Trophoblast cell (in vitro differentiated cells and primary cell): Measurements from ENCODE around the gene GDA.

Experiments used
- DNase-seq, 2 donors: peaks; one replicate each; pipeline ENCODE4 v3.0.0-alpha.2; 2016
- H2AFZ ChIP-seq: 2 replicates; pipeline ENCODE4 v1.6.1; 2013; ENCODE audit warnings: low read length, moderate library complexity, mild to moderate bottlenecking; ENCODE audit not compliant: insufficient read depth, poor library complexity
- H2AK5ac ChIP-seq: 2 replicates; pipeline ENCODE4 v1.6.1; 2013; ENCODE audit warnings: mild to moderate bottlenecking, low read length
- H2BK120ac ChIP-seq: 2 replicates; pipeline ENCODE4 v1.6.1; 2013; ENCODE audit warnings: low read length, mild to moderate bottlenecking, moderate library complexity; ENCODE audit not compliant: insufficient read depth, poor library complexity
- H2BK12ac ChIP-seq: 2 replicates; pipeline ENCODE4 v1.6.1; 2013; ENCODE audit warnings: mild to moderate bottlenecking, low read length, moderate library complexity
- H2BK5ac ChIP-seq: 2 replicates; pipeline ENCODE4 v1.6.1; 2013; ENCODE audit warnings: low read length, low read depth, moderate library complexity, mild to moderate bottlenecking; ENCODE audit not compliant: poor library complexity
- H3K14ac ChIP-seq: 2 replicates; pipeline ENCODE4 v1.6.1; 2013; ENCODE audit warnings: mild to moderate bottlenecking, low read length
- H3K18ac ChIP-seq: 2 replicates; pipeline ENCODE4 v1.6.1; 2013; ENCODE audit warnings: mild to moderate bottlenecking, low read length
- H3K23ac ChIP-seq: 2 replicates; pipeline ENCODE4 v1.6.1; 2013; ENCODE audit warnings: low read length
- H3K27ac ChIP-seq: 2 replicates; pipeline ENCODE4 v1.5.1; 2013; ENCODE audit warnings: low read depth, mild to moderate bottlenecking, inconsistent platforms, low read length, moderate library complexity
- H3K27me3 ChIP-seq: 2 replicates; pipeline ENCODE4 v1.6.1; 2013; ENCODE audit warnings: inconsistent platforms, mild to moderate bottlenecking, low read length, moderate library complexity; ENCODE audit not compliant: insufficient read depth
- H3K36me3 ChIP-seq, 2 experiments: 1 replicate in 1 of 2; 2 replicates in 1 of 2; pipeline ENCODE4 v1.6.1; 2013; ENCODE audit warnings: low read length in 2 of 2, mild to moderate bottlenecking in 2 of 2, moderate library complexity in 1 of 2; ENCODE audit not compliant: insufficient read depth in 2 of 2, control insufficient read depth in 1 of 2
- H3K4ac ChIP-seq: 2 replicates; pipeline ENCODE4 v1.6.1; 2013; ENCODE audit warnings: low read depth, mild to moderate bottlenecking, low read length, moderate library complexity
- H3K4me1 ChIP-seq, 2 experiments: 1 replicate in 1 of 2; 2 replicates in 1 of 2; pipeline ENCODE4 v1.6.1; 2013; ENCODE audit warnings: low read length in 2 of 2, mild to moderate bottlenecking in 2 of 2, moderate library complexity in 1 of 2; ENCODE audit not compliant: insufficient read depth in 2 of 2, control insufficient read depth in 1 of 2
- H3K4me2 ChIP-seq: 2 replicates; pipeline ENCODE4 v1.6.1; 2013; ENCODE audit warnings: inconsistent platforms, mild to moderate bottlenecking, low read length, moderate library complexity
- H3K4me3 ChIP-seq: 2 replicates; pipeline ENCODE4 v1.5.1; 2013; ENCODE audit warnings: mild to moderate bottlenecking, low read depth, low read length, inconsistent platforms
- H3K79me1 ChIP-seq: one replicate; pipeline ENCODE4 v1.6.1; 2013; ENCODE audit warnings: low read length
- H3K79me2 ChIP-seq: 2 replicates; pipeline ENCODE4 v1.6.1; 2013; ENCODE audit warnings: low read length, mild to moderate bottlenecking; ENCODE audit not compliant: control insufficient read depth, insufficient read depth, poor library complexity
- H3K9ac ChIP-seq: 2 replicates; pipeline ENCODE4 v1.6.1; 2013; ENCODE audit warnings: mild to moderate bottlenecking, low read length
- H3K9me3 ChIP-seq: 2 replicates; pipeline ENCODE4 v1.6.1; 2013; ENCODE audit warnings: low read depth, mild to moderate bottlenecking, control low read depth, inconsistent platforms, low read length; ENCODE audit not compliant: insufficient read depth
- H4K12ac ChIP-seq: 2 replicates; pipeline ENCODE4 v1.6.1; 2013; ENCODE audit warnings: low read depth, mild to moderate bottlenecking, low read length, moderate library complexity
- H4K8ac ChIP-seq: 2 replicates; pipeline ENCODE4 v1.6.1; 2013; ENCODE audit warnings: low read depth, mild to moderate bottlenecking, low read length, moderate library complexity
- H4K91ac ChIP-seq: one replicate; pipeline ENCODE4 v1.6.1; 2013; ENCODE audit warnings: low read depth, mild to moderate bottlenecking, low read length, moderate library complexity
- WGBS: extraction: QIAGEN DNeasy Blood & Tissue Kit; methylation state at CpG from one replicate; pipeline ENCODE4 v1.1.7; 2013; ENCODE audit warnings: missing lambda C conversion rate; ENCODE audit not compliant: insufficient read length, insufficient coverage; ENCODE audit errors: extremely low coverage; 5-methylcytosine and 5-hydroxymethylcytosine counted together

The GDA gene

GRCh38 chr9:72155301-72155700 lies 6.1 kb downstream of the GDA start:
- Histone ChIP-seq H3K4me2 (no peak overlapping the region), H3K18ac (no peak overlapping the region), H2BK12ac (no peak overlapping the region), H3K4me1 (no peaks in the 10 kb centered on the region), H3K27ac (no peak overlapping the region), H2AK5ac (no peak overlapping the region), H2AFZ (no peak overlapping the region), H3K9me3 (no peaks in the 10 kb centered on the region), H3K23ac (no peak overlapping the region), H3K79me2 (no peaks in the 10 kb centered on the region), H3K4me3 (no peak overlapping the region), H3K27me3 (peaks cover 4% of the 10 kb centered on the region), H3K36me3 (no peaks in the 10 kb centered on the region), H3K4ac (no peak overlapping the region), H2BK5ac (no peak overlapping the region), H4K8ac (no peak overlapping the region), H3K9ac (no peak overlapping the region), H3K79me1 (no peaks in the 10 kb centered on the region), H2BK120ac (no peak overlapping the region), H4K91ac (no peak overlapping the region), H4K12ac (no peak overlapping the region), H3K14ac (no peak overlapping the region)
- DNase-seq = no peak
- WGBS = no CpG with 5 or more reads among the region's 2 CpGs

GRCh38 chr9:72156586-72156985 lies 7.3 kb downstream of the GDA start:
- H3K9ac ChIP-seq = no peak overlapping the region
- no peak overlapping the region for H4K12ac ChIP-seq
- H3K4me3 ChIP-seq = no peak overlapping the region
- no peaks in the 10 kb centered on the region for H3K4me1 ChIP-seq
- H2AK5ac ChIP-seq = no peak overlapping the region
- H3K79me2 ChIP-seq = no peaks in the 10 kb centered on the region
- no peaks in the 10 kb centered on the region for H3K9me3 ChIP-seq
- no peak overlapping the region for H3K23ac ChIP-seq
- no peak overlapping the region for H4K91ac ChIP-seq
- H2BK12ac ChIP-seq = no peak overlapping the region
- no peak overlapping the region for H3K4me2 ChIP-seq
- H3K36me3 ChIP-seq = no peaks in the 10 kb centered on the region
- H3K27ac ChIP-seq = no peak overlapping the region
- no peaks in the 10 kb centered on the region for H3K79me1 ChIP-seq
- H3K4ac ChIP-seq = no peak overlapping the region
- H2AFZ ChIP-seq = no peak overlapping the region
- H3K14ac ChIP-seq = no peak overlapping the region
- H3K18ac ChIP-seq = no peak overlapping the region
- no peak overlapping the region for H2BK120ac ChIP-seq
- H4K8ac ChIP-seq = no peak overlapping the region
- H3K27me3 ChIP-seq = no peaks in the 10 kb centered on the region
- no peak for DNase-seq
- no peak overlapping the region for H2BK5ac ChIP-seq

GRCh38 chr9:72158680-72159079 lies 9.4 kb downstream of the GDA start:
- Histone ChIP-seq H3K79me2 (no peaks in the 10 kb centered on the region), H3K4me3 (no peak overlapping the region), H2AK5ac (no peak overlapping the region), H3K9ac (no peak overlapping the region), H2AFZ (no peak overlapping the region), H3K27me3 (no peaks in the 10 kb centered on the region), H3K18ac (no peak overlapping the region), H2BK120ac (no peak overlapping the region), H3K27ac (no peak overlapping the region), H4K8ac (no peak overlapping the region), H3K14ac (no peak overlapping the region), H4K12ac (no peak overlapping the region), H3K79me1 (no peaks in the 10 kb centered on the region), H3K4ac (no peak overlapping the region), H2BK5ac (no peak overlapping the region), H4K91ac (no peak overlapping the region), H3K9me3 (no peaks in the 10 kb centered on the region), H3K4me1 (no peaks in the 10 kb centered on the region), H3K4me2 (no peak overlapping the region), H3K23ac (no peak overlapping the region), H2BK12ac (no peak overlapping the region), H3K36me3 (no peaks in the 10 kb centered on the region)
- no peak for DNase-seq
- no CpG with 5 or more reads among the region's 3 CpGs for WGBS

- no peak overlapping the region for H3K27ac ChIP-seq
- H3K79me2 ChIP-seq = no peaks in the 10 kb centered on the region
- no peak overlapping the region for H4K91ac ChIP-seq
- H2AFZ ChIP-seq = no peak overlapping the region
- no peaks in the 10 kb centered on the region for H3K4me1 ChIP-seq
- H3K23ac ChIP-seq = no peak overlapping the region
- H3K9me3 ChIP-seq = no peaks in the 10 kb centered on the region
- no peak overlapping the region for H2BK120ac ChIP-seq
- no peak overlapping the region for H2AK5ac ChIP-seq
- H3K9ac ChIP-seq = no peak overlapping the region
- no peak overlapping the region for H2BK5ac ChIP-seq
- H3K4me2 ChIP-seq = no peak overlapping the region
- H3K36me3 ChIP-seq = no peaks in the 10 kb centered on the region
- no peak overlapping the region for H4K8ac ChIP-seq
- no peak overlapping the region for H2BK12ac ChIP-seq
- no peak for DNase-seq
- no peaks in the 10 kb centered on the region for H3K27me3 ChIP-seq
- H3K79me1 ChIP-seq = no peaks in the 10 kb centered on the region
- WGBS = no CpG with 5 or more reads among the region's 6 CpGs
- H3K14ac ChIP-seq = no peak overlapping the region
- H4K12ac ChIP-seq = no peak overlapping the region
- H3K18ac ChIP-seq = no peak overlapping the region
- H3K4me3 ChIP-seq = no peak overlapping the region
- H3K4ac ChIP-seq = no peak overlapping the region
Measured at GRCh38 chr9:72160446-72161123, 11.3 kb downstream of the GDA start.
